B cell (primary cell): Measurements from ENCODE around the gene YBEY. TPM values are rescaled to one million over a fixed set of nuclear protein-coding genes. Genes with fewer than 3 reads are reported as not detected.

Source experiments
- ATAC-seq: fragments of 200-7000 bp; cut with Tn5 transposase; one replicate; pipeline ENCODE4 v1.10.0; 2021; ENCODE audit warnings: low read depth, mild to moderate bottlenecking, moderate number of reproducible peaks, moderate library complexity
- CTCF ChIA-PET: fragments of 350-600 bp; sonication (Branson Sonifier 250); formaldehyde crosslinking; loops from one replicate; lab custom pipeline; 2021; ENCODE audit warnings: antibody characterized with exemption, inconsistent platforms; lab: Charles Lee
- POLR2A ChIA-PET: fragments of 350-600 bp; sonication (Branson Sonifier 250); formaldehyde crosslinking; loops from one replicate; lab custom pipeline; 2021; ENCODE audit warnings: antibody characterized with exemption; lab: Charles Lee
- DNase-seq: peaks from one replicate; pipeline ENCODE4 v3.0.0; 2013
- H2AFZ ChIP-seq: 2 replicates; pipeline ENCODE4 v1.6.1; 2012; ENCODE audit warnings: mild to moderate bottlenecking, low read depth, low read length; ENCODE audit not compliant: insufficient read depth, poor library complexity, severe bottlenecking
- H3K27ac ChIP-seq, 2 donors: 1 replicate in 1 of 2; 2 replicates in 1 of 2; pipeline ENCODE4 v1.5.1; 2012 to 2013; ENCODE audit warnings: low read length in 2 of 2, mild to moderate bottlenecking in 2 of 2, moderate library complexity in 1 of 2
- H3K27me3 ChIP-seq, 4 experiments: fragments of 200-600 bp in 1 of 4; sonication (generic) in 1 of 4; replicated peaks in 1 of 4; 1 replicate in 2 of 4; 2 replicates in 2 of 4; pipeline versions ENCODE4 v1.6.1 to v1.7.0; 2013 to 2016; ENCODE audit warnings: low read length in 3 of 4, mild to moderate bottlenecking in 2 of 4, mixed read lengths in 1 of 4, moderate library complexity in 1 of 4; ENCODE audit not compliant: insufficient read depth in 4 of 4, control insufficient read depth in 3 of 4; ENCODE audit errors: control extremely low read depth in 1 of 4
- H3K36me3 ChIP-seq, 2 experiments: replicated peaks in 1 of 2; 1 replicate in 1 of 2; 2 replicates in 1 of 2; pipeline versions ENCODE4 v1.6.1 to v1.7.1; 2013; ENCODE audit warnings: low read length in 1 of 2; ENCODE audit not compliant: insufficient read depth in 2 of 2, control insufficient read depth in 1 of 2; ENCODE audit errors: control extremely low read depth in 1 of 2, extremely low read depth in 1 of 2
- H3K4me1 ChIP-seq, 2 donors: fragments of 200-600 bp in 1 of 2; sonication (generic) in 1 of 2; 1 replicate in 1 of 2; 2 replicates in 1 of 2; pipeline versions ENCODE4 v1.5.1 to v1.6.1; 2013 to 2017; ENCODE audit warnings: low read length in 2 of 2; ENCODE audit not compliant: control insufficient read depth in 2 of 2, insufficient read depth in 2 of 2
- H3K4me2 ChIP-seq: replicated peaks from 2 replicates; pipeline ENCODE3; 2012; ENCODE audit warnings: mild to moderate bottlenecking, low read depth, low read length; ENCODE audit not compliant: poor library complexity, severe bottlenecking
- H3K4me3 ChIP-seq, 5 experiments: fragments of 200-600 bp in 1 of 5; sonication (generic) in 1 of 5; 1 replicate in 3 of 5; 2 replicates in 2 of 5; pipeline versions ENCODE4 v1.5.1 to v1.7.0; 2011 to 2016; ENCODE audit warnings: low read length in 4 of 5, mild to moderate bottlenecking in 4 of 5, low read depth in 2 of 5, control low read depth in 1 of 5, moderate library complexity in 1 of 5; ENCODE audit not compliant: insufficient read depth in 1 of 5; ENCODE audit errors: control extremely low read depth in 1 of 5, extremely low read depth in 1 of 5
- H3K79me2 ChIP-seq: fragments of 200-600 bp; sonication (generic); one replicate; pipeline ENCODE4 v1.6.0; 2016; ENCODE audit warnings: low read length; ENCODE audit not compliant: control insufficient read depth, insufficient read depth
- H3K9ac ChIP-seq: fragments of 200-600 bp; sonication (generic); 2 replicates; pipeline ENCODE4 v1.6.1; 2017; ENCODE audit warnings: mild to moderate bottlenecking, low read length, moderate library complexity
- H3K9me3 ChIP-seq, 3 donors: one replicate each; pipeline versions ENCODE4 v1.6.1 to v1.7.1; 2013; ENCODE audit warnings: low read length in 2 of 3; ENCODE audit not compliant: control insufficient read depth in 2 of 3, insufficient read depth in 1 of 3; ENCODE audit errors: control extremely low read depth in 1 of 3
- H4K20me1 ChIP-seq: 2 replicates; pipeline ENCODE4 v1.6.0; 2012; ENCODE audit warnings: mild to moderate bottlenecking, low read length; ENCODE audit not compliant: insufficient read depth, control insufficient read depth, poor library complexity, severe bottlenecking
- H3K27ac Mint-ChIP-seq: one replicate; pipeline ENCODE4 v1.8.0; 2021; ENCODE audit warnings: mixed read lengths
- H3K27me3 Mint-ChIP-seq: one replicate; pipeline ENCODE4 v1.8.0; 2021; ENCODE audit warnings: mixed read lengths
- H3K4me1 Mint-ChIP-seq: one replicate; pipeline ENCODE4 v1.8.0; 2021; ENCODE audit warnings: mixed read lengths
- H3K4me3 Mint-ChIP-seq: one replicate; pipeline ENCODE4 v1.8.0; 2021; ENCODE audit warnings: mixed read lengths
- H3K9me3 Mint-ChIP-seq: one replicate; pipeline ENCODE4 v1.8.0; 2022; ENCODE audit warnings: mixed read lengths; ENCODE audit not compliant: insufficient read depth
- EZH2 ChIP-seq: IDR thresholded peaks from 2 replicates; pipeline ENCODE4 v1.6.1; 2012; ENCODE audit warnings: borderline replicate concordance, low read depth, mild to moderate bottlenecking, moderate library complexity, low read length; ENCODE audit not compliant: insufficient read depth, poor library complexity, severe bottlenecking
- WGBS: methylation state at CpG from one replicate; pipeline ENCODE4 v1.1.5; 2013; ENCODE audit warnings: missing lambda C conversion rate; ENCODE audit not compliant: insufficient coverage; 5-methylcytosine and 5-hydroxymethylcytosine counted together
- intact Hi-C: fragments of 100-400 bp; cut with micrococcal nuclease; formaldehyde crosslinking; loops from one replicate; pipeline ENCODE4 v1.10.0; 2022
- polyA plus RNA-seq: library from polyadenylated mRNA; depleted of rRNA; stranded (reverse); fragments of >200 nt; gene quantifications from 2 replicates; pipeline ENCODE4 v1.2.3, GENCODE V29; 2012
- total RNA-seq, 2 donors: library from RNA; stranded (reverse); fragments of 120-200 nt in 1 of 2; gene quantifications; 1 replicate in 1 of 2; 2 replicates in 1 of 2; pipeline versions ENCODE4 v1.2.3 to v1.2.4, GENCODE V29; 2013 to 2022
- TF ChIP-seq, protein P1 (sequence below): fragments of 200-600 bp; IDR thresholded peaks from one replicate; pipeline ENCODE4 v1.8.0; 2022; ENCODE audit warnings: antibody characterized with exemption, mild to moderate bottlenecking

Gene YBEY
- total and polyA plus RNA-seq, 2 donors (not counting 1 experiment from before 2014, with no cell fraction given): 15.0 to 21.6 TPM

DNA sequence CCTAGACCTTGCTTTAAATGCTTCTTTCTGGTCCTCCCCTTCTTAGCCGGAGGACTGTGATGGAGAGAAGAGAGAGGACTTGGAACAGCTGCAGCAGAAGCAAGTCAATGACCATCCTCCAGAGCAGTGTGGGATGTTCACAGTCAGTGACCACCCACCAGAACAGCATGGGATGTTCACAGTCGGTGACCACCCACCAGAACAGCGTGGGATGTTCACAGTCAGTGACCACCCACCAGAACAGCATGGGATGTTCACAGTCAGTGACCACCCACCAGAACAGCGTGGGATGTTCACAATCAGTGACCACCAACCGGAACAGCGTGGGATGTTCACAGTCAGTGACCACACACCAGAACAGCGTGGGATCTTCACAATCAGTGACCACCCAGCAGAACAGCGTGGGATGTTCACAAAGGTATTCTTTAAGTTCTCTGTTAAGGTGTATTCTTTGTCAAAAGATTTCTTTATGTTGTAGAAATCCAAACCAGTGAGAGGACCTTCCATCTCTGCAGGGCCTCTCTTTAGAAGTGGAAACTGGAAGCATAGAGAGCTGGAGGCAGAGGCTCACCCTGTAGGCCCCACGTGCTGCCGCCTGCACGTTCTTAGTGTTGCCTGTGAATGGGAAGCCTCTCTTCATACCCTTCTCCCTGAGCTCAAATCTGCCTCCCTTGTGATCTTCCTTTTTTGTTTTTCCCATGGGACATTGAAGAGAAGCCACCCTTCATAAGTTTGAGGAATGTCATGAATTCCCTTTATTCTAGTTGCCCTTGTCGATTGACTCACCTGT, 48.4 kb downstream of the YBEY start:
- Histone ChIP-seq H3K4me1 (no peaks in the 10 kb centered on the region), H3K4me3 (no peak overlapping the region), H3K9ac (no peak overlapping the region), H3K27ac (no peak overlapping the region), H3K27me3 (no peaks in the 10 kb centered on the region), H2AFZ (no peak overlapping the region), H3K79me2 (peaks cover 43% of the 10 kb centered on the region), H3K4me2 (no peak overlapping the region), H3K9me3 (no peaks in the 10 kb centered on the region), H3K36me3 (peaks cover 4 to 30% of the 10 kb centered on the region in 2 experiments), H4K20me1 (no peaks in the 10 kb centered on the region)
- TF ChIP-seq EZH2: no peak
- TF ChIP-seq, protein P1, sequence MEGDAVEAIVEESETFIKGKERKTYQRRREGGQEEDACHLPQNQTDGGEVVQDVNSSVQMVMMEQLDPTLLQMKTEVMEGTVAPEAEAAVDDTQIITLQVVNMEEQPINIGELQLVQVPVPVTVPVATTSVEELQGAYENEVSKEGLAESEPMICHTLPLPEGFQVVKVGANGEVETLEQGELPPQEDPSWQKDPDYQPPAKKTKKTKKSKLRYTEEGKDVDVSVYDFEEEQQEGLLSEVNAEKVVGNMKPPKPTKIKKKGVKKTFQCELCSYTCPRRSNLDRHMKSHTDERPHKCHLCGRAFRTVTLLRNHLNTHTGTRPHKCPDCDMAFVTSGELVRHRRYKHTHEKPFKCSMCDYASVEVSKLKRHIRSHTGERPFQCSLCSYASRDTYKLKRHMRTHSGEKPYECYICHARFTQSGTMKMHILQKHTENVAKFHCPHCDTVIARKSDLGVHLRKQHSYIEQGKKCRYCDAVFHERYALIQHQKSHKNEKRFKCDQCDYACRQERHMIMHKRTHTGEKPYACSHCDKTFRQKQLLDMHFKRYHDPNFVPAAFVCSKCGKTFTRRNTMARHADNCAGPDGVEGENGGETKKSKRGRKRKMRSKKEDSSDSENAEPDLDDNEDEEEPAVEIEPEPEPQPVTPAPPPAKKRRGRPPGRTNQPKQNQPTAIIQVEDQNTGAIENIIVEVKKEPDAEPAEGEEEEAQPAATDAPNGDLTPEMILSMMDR: no peak
- WGBS: 84% methylated on average over 5 of the region's 12 CpGs
- ChIA-PET POLR2A (no interaction called here), CTCF (interaction anchor here (0.7 kb wide), 1 partner anchor 13 kb away, joined by 3 read pairs; no protein-coding TSS in a partner anchor)
- Mint-ChIP-seq H3K27ac (no peak overlapping the region), H3K9me3 (no peaks in the 10 kb centered on the region), H3K27me3 (no peaks in the 10 kb centered on the region), H3K4me1 (no peaks in the 10 kb centered on the region), H3K4me3 (no peak overlapping the region)
- DNase-seq (no peak), ATAC-seq (no peak)
- intact Hi-C loops: no loop called here

DNA sequence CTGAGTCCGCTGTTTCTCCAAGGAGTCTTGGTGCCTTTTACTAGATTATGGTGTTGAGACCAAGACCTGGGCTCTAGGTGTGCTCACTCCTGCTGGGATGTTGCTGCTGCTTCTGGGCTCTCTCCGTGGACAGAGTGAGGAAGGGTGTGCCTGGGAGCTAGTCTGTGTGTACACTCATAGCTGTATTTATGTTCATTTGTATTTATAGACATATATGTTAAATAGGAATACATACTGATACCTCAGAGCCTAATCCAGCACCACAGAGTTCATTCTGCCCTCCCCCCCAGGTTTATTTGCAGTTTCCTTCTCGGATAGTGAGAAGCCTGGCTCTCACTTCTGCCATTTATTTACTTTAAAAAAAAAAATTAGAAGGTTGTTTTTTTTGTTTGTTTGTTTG, 50.5 kb downstream of the YBEY start:
- 100% methylated on average over 1 of the region's 3 CpGs for WGBS
- Histone ChIP-seq H4K20me1 (no peaks in the 10 kb centered on the region), H3K9ac (no peak overlapping the region), H2AFZ (no peak overlapping the region), H3K4me1 (no peaks in the 10 kb centered on the region), H3K9me3 (no peaks in the 10 kb centered on the region), H3K4me3 (no peak overlapping the region), H3K27me3 (no peaks in the 10 kb centered on the region), H3K27ac (no peak overlapping the region), H3K36me3 (peaks cover 4 to 32% of the 10 kb centered on the region in 2 experiments), H3K4me2 (no peak overlapping the region), H3K79me2 (peaks cover 28% of the 10 kb centered on the region)
- POLR2A ChIA-PET: no interaction called here
- Mint-ChIP-seq H3K27ac (no peak overlapping the region), H3K27me3 (no peaks in the 10 kb centered on the region), H3K4me1 (no peaks in the 10 kb centered on the region), H3K9me3 (no peaks in the 10 kb centered on the region), H3K4me3 (no peak overlapping the region)
- CTCF ChIA-PET: no interaction called here
- intact Hi-C loops: no loop called here
- ATAC-seq (no peak), DNase-seq (no peak)
- no peak for TF ChIP-seq EZH2
- TF ChIP-seq, protein P1: no peak
